SJCRH30 (cell line): ENCODE results near the gene BSCL2. TPM values are rescaled to one million over a fixed set of nuclear protein-coding genes. Genes with fewer than 3 reads are reported as not detected.

Experiments used
- DNase-seq, 2 experiments: peaks; one replicate each; pipeline ENCODE4 v3.0.0-alpha.2; 2015 to 2020
- H3K27ac ChIP-seq: fragments of 250-450 bp; sonication (Bioruptor Pico); 2 replicates; pipeline ENCODE4 v1.5.1; 2020; ENCODE audit warnings: mild to moderate bottlenecking, moderate library complexity
- H3K27me3 ChIP-seq: fragments of 250-450 bp; sonication (Bioruptor Pico); 2 replicates; pipeline ENCODE4 v1.5.1; 2020; ENCODE audit warnings: mild to moderate bottlenecking, moderate library complexity
- H3K36me3 ChIP-seq: fragments of 250-450 bp; sonication (Bioruptor Pico); 2 replicates; pipeline ENCODE4 v1.5.1; 2020; ENCODE audit warnings: mild to moderate bottlenecking, moderate library complexity
- H3K4me1 ChIP-seq: fragments of 250-450 bp; sonication (Bioruptor Pico); 2 replicates; pipeline ENCODE4 v1.5.1; 2020; ENCODE audit warnings: mild to moderate bottlenecking, moderate library complexity
- H3K4me3 ChIP-seq: fragments of 250-450 bp; sonication (Bioruptor Pico); 2 replicates; pipeline ENCODE4 v1.5.1; 2020; ENCODE audit warnings: mild to moderate bottlenecking, moderate library complexity
- H3K9me3 ChIP-seq: fragments of 250-450 bp; sonication (Bioruptor Pico); replicated peaks from 2 replicates; pipeline ENCODE4 v1.5.1; 2020; ENCODE audit warnings: mild to moderate bottlenecking, moderate library complexity
- total RNA-seq: library from RNA; depleted of rRNA; stranded (reverse); fragments of >200 nt; shearing (Covaris generic); gene quantifications from 2 replicates; pipeline ENCODE4 v1.2.3, GENCODE V29; 2014; rRNA removed

The BSCL2 gene
- total RNA-seq, 1 experiment from 2014 or later: 26.1 TPM

- Histone ChIP-seq H3K4me1 (no peaks in the 10 kb centered on the region; the same call in 1 of the 2 replicates), H3K36me3 (peaks cover 12% of the 10 kb centered on the region), H3K27me3 (no peaks in the 10 kb centered on the region), H3K4me3 (peak within 1 kb of the TSS; percentile 90), H3K27ac (peak within 1 kb of the TSS; percentile 94), H3K9me3 (no peaks in the 10 kb centered on the region)
- DNase-seq: peak; percentile 99
These were observed 61.0 kb downstream of the BSCL2 start, which contains the start of gene GANAB for GRCh38 chr11:62645946-62646824. TSS of gene GANAB (minus strand) at chr11:62646613. CDS start at chr11:62646599, 14 bp downstream.

- peak overlapping the region; percentile 94 for H3K27ac ChIP-seq
- H3K9me3 ChIP-seq: no peaks in the 10 kb centered on the region
- no peaks in the 10 kb centered on the region; the same call in 1 of the 2 replicates for H3K4me1 ChIP-seq
- peaks cover 12% of the 10 kb centered on the region for H3K36me3 ChIP-seq
- H3K27me3 ChIP-seq: no peaks in the 10 kb centered on the region
- peak overlapping the region; percentile 90 for H3K4me3 ChIP-seq
- no peak for DNase-seq
These were observed 61.6 kb downstream of the BSCL2 start for GRCh38 chr11:62645671-62645945.

- H3K27me3 ChIP-seq: no peaks in the 10 kb centered on the region
- H3K4me3 ChIP-seq: no peak overlapping the region
- no peaks in the 10 kb centered on the region; the same call in 1 of the 2 replicates for H3K4me1 ChIP-seq
- no peak overlapping the region for H3K27ac ChIP-seq
- DNase-seq: no peak
- H3K9me3 ChIP-seq: no peaks in the 10 kb centered on the region
- peaks cover 17% of the 10 kb centered on the region for H3K36me3 ChIP-seq
These were observed 63.0 kb downstream of the BSCL2 start for GRCh38 chr11:62644220-62644619.

Other genes starting within 250 kb of the BSCL2 start
- 10.3 and 10.9 TPM in 2 replicates for gene AHNAK, start 160.6 kb downstream of the BSCL2 start, total RNA-seq
- 2,270 and 2,323 TPM in 2 replicates for gene EEF1G, start 133.5 kb downstream of the BSCL2 start, total RNA-seq
- gene TUT1, start 115.9 kb downstream of the BSCL2 start, total RNA-seq: 8.8 and 9.1 TPM in 2 replicates
- gene MTA2, start 105.6 kb downstream of the BSCL2 start, total RNA-seq: 106 and 107 TPM in 2 replicates
- 5.8 and 8.9 TPM in 2 replicates for gene EML3, start 94.6 kb downstream of the BSCL2 start, total RNA-seq
- 0.46 and 0.51 TPM in 2 replicates for gene ROM1, start 94.2 kb downstream of the BSCL2 start, total RNA-seq
- gene B3GAT3, start 85.4 kb downstream of the BSCL2 start, total RNA-seq: 23.4 and 28.2 TPM in 2 replicates
- 209 and 210 TPM in 2 replicates for gene GANAB, start 60.8 kb downstream of the BSCL2 start, total RNA-seq
- 20.1 and 20.3 TPM in 2 replicates for gene INTS5, start 54.1 kb downstream of the BSCL2 start, total RNA-seq
- gene C11orf98, start 42.2 kb downstream of the BSCL2 start, total RNA-seq: 62.6 and 65.0 TPM in 2 replicates
- 8.5 and 10.4 TPM in 2 replicates for gene CSKMT, start 42.1 kb downstream of the BSCL2 start, total RNA-seq
- gene UQCC3, start 35.8 kb downstream of the BSCL2 start, total RNA-seq: 11.5 and 15.7 TPM in 2 replicates
- gene LBHD1, start 35.2 kb downstream of the BSCL2 start, total RNA-seq: 3.2 and 6.3 TPM in 2 replicates
- gene UBXN1, start 28.4 kb downstream of the BSCL2 start, total RNA-seq: 70.4 and 73.1 TPM in 2 replicates
- 0.55 and 0.73 TPM in 2 replicates for gene LRRN4CL, start 17.9 kb downstream of the BSCL2 start, total RNA-seq
- not detected in 2 replicates for gene GNG3, start 252 bp upstream of the BSCL2 start, total RNA-seq
- gene HNRNPUL2, start 20.0 kb upstream of the BSCL2 start, total RNA-seq: 16.7 and 21.2 TPM in 2 replicates
- gene TTC9C, start 21.1 kb upstream of the BSCL2 start, total RNA-seq: 46.2 and 47.0 TPM in 2 replicates
- 5.2 and 7.6 TPM in 2 replicates for gene ZBTB3, start 46.7 kb upstream of the BSCL2 start, total RNA-seq
- gene POLR2G, start 54.2 kb upstream of the BSCL2 start, total RNA-seq: 74.1 and 88.0 TPM in 2 replicates
- gene TAF6L, start 64.0 kb upstream of the BSCL2 start, total RNA-seq: 17.3 and 22.2 TPM in 2 replicates
- 27.6 and 31.9 TPM in 2 replicates for gene TMEM179B, start 80.0 kb upstream of the BSCL2 start, total RNA-seq
- 13.3 and 18.3 TPM in 2 replicates for gene TMEM223, start 84.6 kb upstream of the BSCL2 start, total RNA-seq
- gene NXF1, start 98.0 kb upstream of the BSCL2 start, total RNA-seq: 56.4 and 59.3 TPM in 2 replicates
- gene STX5, start 124.6 kb upstream of the BSCL2 start, total RNA-seq: 22.7 and 27.5 TPM in 2 replicates
- gene TEX54, start 125.4 kb upstream of the BSCL2 start, total RNA-seq: not detected in 2 replicates
- gene WDR74, start 132.2 kb upstream of the BSCL2 start, total RNA-seq: 46.7 and 50.4 TPM in 2 replicates
- gene SLC3A2, start 173.5 kb upstream of the BSCL2 start, total RNA-seq: 106 and 109 TPM in 2 replicates
- gene CHRM1, start 213.9 kb upstream of the BSCL2 start, total RNA-seq: not detected in 2 replicates